ENCODE data around the gene R3HDM4. TPM values are rescaled to one million over a fixed set of nuclear protein-coding genes. Genes with fewer than 3 reads are reported as not detected.
A peak's percentile ranks its signal among the peaks of the same experiment; 100 is the strongest.

The R3HDM4 gene
- total and polyA plus RNA-seq, 10 of the 15 experiments (the other 5 are each of a cell fraction or from before 2014, with no cell fraction given), result 1.3 to 65.8 (median 27.7) TPM

- no peak for TF ChIP-seq ZNF217 (IDR thresholded peaks at IDR 0.05)
- TF ChIP-seq BHLHE40 (IDR thresholded peaks at IDR 0.05; ENCODE audit: borderline replicate concordance in 1 of 2, low read depth in 2 of 2, low read length in 1 of 2), result peak in 1 of 2 experiments; percentile 80; a peak in 2 of 4 replicates
- TF ChIP-seq EGR1 (IDR thresholded peaks at IDR 0.05; ENCODE audit: borderline replicate concordance in 1 of 2, low read depth in 2 of 2, low read length in 2 of 2), result peak; percentile 16 to 70
- TF ChIP-seq ZSCAN29 (IDR thresholded peaks at IDR 0.05), result no peak
- 0 out of 2 replicates have a peak, but pooled peaks have one; percentile 32 for TF ChIP-seq DPF2 (IDR thresholded peaks at IDR 0.05)
- no peak for TF ChIP-seq NFXL1 (IDR thresholded peaks at IDR 0.05; ENCODE audit: borderline replicate concordance)
- TF ChIP-seq ZBTB40 (IDR thresholded peaks at IDR 0.05; ENCODE audit: borderline replicate concordance), result no peak
- no peak for TF ChIP-seq RAD21 (IDR thresholded peaks at IDR 0.05; ENCODE audit: insufficient read depth, low read depth, low read length)
- TF ChIP-seq E4F1 (IDR thresholded peaks at IDR 0.05; ENCODE audit: borderline replicate concordance, partially characterized antibody), result no peak
- no peak for TF ChIP-seq JUND (IDR thresholded peaks at IDR 0.05; ENCODE audit: low read depth, low read length)
- no peak for TF ChIP-seq ZNF384 (IDR thresholded peaks at IDR 0.05; ENCODE audit: borderline replicate concordance, low read depth, low read length)
- TF ChIP-seq ATF7 (IDR thresholded peaks at IDR 0.05; ENCODE audit: low read depth), result no peak
- TF ChIP-seq ZBTB4 (CRISPR knock-in tag; IDR thresholded peaks at IDR 0.05), result no peak
- peak; percentile 6 for TF ChIP-seq USF1 (IDR thresholded peaks at IDR 0.05; ENCODE audit: borderline replicate concordance, extremely low read length, insufficient read depth, low read depth, low read length)
- TF ChIP-seq IKZF1 (conservative IDR thresholded peaks at IDR 0.05), result peak; percentile 17; the same call in 1 of the 2 replicates
- no peak for TF ChIP-seq RCOR1 (conservative IDR thresholded peaks at IDR 0.05; ENCODE audit: low read depth, low read length)
- no peak for TF ChIP-seq NFIC (IDR thresholded peaks at IDR 0.05; ENCODE audit: low read depth, low read length)
- no peak for TF ChIP-seq CREB1 (IDR thresholded peaks at IDR 0.05; ENCODE audit: low read depth)
- TF ChIP-seq ZNF24 (IDR thresholded peaks at IDR 0.05), result no peak
Measured at GRCh38 chr19:862581-863314, 50.3 kb downstream of the R3HDM4 start (continued).

All from GM12878 (cell line).